ENCODE measurements around the gene TXNDC17.
"Not testable (repeated sequence)": the region's sequence is repeated elsewhere in the genome, so short reads cannot be mapped to it uniquely, and the experiment has no call there.

The TXNDC17 gene

DNA sequence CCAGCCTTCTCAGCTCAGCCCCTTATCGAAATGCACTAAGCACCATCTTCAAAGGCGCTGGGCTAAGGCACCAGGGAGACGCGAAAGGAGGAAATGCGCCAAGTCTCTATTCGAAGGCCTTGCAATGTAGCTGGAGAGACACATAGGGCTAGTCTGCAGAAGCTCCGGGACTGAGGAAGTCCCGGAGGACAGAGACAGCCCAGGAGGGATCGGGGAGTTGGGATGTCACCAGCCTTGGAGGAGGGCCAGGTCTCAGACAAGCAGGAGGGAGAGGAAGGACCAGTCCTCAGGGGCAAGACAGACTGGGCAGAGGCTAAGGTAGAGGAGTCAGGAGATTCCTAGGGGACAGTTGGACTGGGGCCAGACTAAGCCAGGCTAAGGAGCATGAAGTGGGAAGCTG, 19.2 kb downstream of the TXNDC17 start:
- no peak for DNase-seq (ENCODE audit: low read depth in 2 of 3, low spot score in 1 of 3)

DNA sequence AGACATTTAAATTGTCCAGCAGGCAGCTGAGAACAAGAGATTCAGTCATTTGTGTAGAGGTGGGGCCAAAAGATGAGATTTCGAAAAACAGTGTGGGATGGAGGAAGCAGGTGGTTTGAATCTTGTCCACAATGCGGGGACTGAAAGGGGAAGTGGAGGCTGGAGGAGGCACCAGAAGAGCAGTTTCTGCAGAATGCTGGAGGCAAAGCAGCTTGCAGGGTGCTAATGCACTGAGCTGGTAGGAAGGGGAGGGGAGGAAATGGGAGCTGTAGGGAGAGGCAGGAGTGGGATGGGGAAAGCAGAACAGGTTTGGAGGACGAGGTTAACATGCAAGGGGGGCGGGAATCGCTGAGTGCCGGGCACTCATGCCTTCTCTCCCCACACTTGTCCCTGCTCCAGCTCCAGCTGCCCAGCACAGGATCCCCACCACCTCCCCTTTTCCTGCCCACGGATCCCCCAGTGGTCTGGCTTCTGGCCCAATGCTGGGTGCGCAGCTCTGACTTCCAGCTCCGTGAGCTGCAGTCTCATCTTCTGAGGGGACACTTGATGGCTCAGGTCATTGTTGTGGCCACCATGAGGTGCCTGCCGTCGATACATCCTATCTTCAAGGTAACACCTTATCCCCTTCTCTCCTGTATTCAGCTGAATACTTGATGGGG, 20.1 kb downstream of the TXNDC17 start:
- DNase-seq (ENCODE audit: low read depth in 2 of 3, low spot score in 1 of 3) = no peak

DNA sequence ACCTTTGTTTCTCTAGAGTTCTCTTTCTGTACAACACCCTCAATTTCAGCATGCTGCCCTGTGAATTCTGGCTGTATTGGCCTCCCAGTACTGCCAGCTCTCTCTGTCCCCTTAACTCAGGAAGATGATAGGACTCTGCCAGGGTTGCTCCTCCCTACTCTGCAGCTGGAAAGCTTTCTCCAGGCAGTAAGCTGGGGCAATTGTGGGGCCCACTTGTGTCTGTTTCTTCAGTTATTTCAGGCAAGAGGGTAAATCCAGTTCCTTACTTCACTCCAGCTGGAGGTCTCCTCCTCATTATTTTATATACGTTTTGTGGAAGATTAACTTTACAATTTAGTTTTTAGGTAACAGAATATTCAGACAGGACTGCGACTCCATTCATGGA, 20.6 kb downstream of the TXNDC17 start:
- DNase-seq (ENCODE audit: low read depth in 2 of 3, low spot score in 1 of 3) = no peak

DNA sequence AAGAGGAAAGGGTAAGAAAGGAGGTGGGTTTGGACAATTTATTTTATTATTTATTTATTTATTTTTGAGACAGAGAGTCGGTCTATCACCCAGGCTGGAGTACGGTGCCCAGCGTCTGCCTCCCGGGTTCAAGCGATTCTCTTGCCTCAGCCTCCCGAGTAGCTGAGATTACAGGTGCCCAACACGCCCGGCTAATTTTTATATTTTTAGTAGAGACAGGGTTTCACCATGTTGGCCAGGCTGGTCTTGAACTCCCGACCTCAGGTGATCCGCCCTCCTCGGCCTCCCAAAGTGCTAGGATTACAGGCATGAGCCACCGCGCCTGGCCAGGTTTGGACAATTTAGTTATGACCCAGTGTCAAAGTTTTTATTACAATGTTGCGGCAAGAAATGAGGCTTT, 22.3 kb downstream of the TXNDC17 start:
- DNase-seq (ENCODE audit: low read depth in 2 of 3, low spot score in 1 of 3) = not testable (repeated sequence)

DNA sequence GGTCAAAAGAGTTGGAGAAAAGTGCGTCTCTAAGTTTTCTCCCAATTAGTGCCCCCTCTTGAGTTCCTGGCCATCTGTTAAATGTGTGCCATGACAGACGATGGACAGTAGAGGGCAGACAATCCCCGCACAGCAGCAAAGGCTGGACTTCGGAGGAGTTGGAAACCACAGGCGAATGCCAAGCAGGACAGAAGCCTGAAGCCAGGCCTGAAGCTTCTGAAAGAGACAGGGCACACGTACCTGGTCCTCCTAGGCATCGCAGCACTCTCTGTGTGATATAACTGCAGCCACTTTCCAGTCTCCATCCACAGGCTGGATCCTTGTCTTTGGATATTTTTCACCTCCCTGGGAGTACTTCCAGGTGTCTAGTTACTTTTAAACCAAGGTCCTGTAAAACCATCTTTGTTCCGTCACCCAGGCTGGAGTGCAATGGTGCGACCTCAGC, 25.2 kb downstream of the TXNDC17 start:
- DNase-seq (ENCODE audit: low read depth in 2 of 3, low spot score in 1 of 3) = peak in 2 of 3 donors; percentile 18 to 33

DNA sequence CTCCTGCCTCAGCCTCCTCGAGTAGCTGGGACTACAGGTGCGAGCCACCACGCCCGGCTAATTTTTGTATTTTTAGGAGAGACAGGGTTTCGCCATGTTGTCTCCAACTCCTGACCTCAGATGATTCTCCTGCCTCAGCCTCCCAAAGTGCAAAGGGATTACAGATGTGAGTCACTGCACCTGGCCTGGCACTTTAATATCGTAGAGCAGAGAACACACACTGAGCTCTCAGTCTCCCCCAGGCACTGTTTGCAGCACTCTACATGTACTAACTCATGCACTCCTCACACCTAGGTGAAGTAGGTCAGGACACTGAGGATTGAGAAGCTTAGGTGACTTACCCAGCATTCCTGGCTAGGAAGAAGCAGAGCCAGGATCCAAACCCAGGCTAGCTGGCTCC, 25.7 kb downstream of the TXNDC17 start:
- DNase-seq (ENCODE audit: low read depth in 2 of 3, low spot score in 1 of 3) = no peak

DNA sequence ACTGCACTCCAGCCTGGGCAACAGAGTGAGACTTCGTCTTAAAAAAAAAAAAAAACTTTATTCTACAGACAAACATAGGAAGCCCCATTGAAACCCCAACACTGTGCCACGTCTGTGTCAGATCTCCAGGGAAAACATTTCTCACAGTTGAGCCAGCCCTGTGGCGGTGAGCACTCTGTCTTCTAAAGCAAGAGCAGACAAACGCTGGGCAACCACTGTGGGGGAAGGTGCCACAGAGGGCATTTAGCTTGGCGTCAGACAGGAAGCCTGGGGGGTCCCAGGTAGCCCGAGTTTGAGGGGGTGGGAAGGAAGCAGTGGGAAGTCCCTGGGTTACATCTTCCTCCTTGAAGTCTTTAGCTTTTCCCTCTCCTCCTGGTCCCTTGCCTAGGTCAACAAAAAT, 26.7 kb downstream of the TXNDC17 start:
- no peak for DNase-seq (ENCODE audit: low read depth in 2 of 3, low spot score in 1 of 3)

DNA sequence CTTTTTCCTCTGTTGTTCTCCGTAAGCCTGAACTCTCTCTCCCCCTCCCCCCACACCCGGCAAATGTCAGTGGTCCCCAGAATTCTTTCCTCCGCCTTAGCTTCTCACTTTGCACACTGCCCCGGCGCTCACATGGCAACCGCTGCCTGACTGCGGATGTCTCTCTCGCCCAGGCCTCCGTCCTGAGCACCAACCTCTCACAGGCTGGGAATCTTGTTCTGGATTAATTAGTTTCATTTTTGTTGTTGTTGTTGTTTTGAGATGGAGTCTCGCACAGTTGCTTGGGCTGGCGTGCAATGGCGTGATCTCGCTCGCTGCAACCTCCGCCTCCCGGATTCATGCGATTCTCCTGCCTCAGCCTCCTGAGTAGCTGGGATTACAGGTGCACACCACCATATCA, 27.4 kb downstream of the TXNDC17 start:
- no peak for DNase-seq (ENCODE audit: low read depth in 2 of 3, low spot score in 1 of 3)

DNA sequence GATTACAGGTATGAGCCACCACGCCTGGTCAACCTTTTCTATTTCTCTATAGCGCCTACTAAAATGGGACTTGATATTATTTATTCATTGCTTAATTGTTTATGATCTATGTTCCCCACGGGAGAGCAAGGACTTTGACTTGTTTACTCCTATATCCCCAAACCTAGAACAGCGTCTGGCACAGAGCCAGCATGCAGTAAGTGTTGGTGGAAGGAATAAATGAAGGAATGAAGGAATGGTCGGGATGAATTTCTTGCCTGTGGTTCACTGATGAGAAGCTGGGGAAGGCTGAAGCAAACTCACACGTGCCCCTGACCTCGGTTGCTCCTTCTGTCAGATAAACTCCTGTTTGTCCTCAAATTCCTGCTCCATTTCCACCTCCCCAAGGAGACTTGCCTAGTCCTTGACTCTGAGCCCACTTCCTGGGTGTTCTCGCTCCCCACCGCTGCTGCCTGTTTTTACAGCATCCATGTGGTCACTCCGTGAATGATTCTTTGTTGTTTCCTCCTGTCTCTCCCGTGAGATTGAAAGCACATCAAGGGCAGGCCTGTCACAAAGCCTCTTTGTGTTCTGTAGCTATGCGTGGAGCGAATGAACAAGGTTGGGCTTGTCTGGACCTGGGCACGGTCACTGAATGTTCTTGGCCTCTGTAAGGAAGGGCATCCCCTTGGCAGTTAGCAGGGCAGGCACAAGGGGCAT, 28.0 kb downstream of the TXNDC17 start:
- no peak for DNase-seq (ENCODE audit: low read depth in 2 of 3, low spot score in 1 of 3)

DNA sequence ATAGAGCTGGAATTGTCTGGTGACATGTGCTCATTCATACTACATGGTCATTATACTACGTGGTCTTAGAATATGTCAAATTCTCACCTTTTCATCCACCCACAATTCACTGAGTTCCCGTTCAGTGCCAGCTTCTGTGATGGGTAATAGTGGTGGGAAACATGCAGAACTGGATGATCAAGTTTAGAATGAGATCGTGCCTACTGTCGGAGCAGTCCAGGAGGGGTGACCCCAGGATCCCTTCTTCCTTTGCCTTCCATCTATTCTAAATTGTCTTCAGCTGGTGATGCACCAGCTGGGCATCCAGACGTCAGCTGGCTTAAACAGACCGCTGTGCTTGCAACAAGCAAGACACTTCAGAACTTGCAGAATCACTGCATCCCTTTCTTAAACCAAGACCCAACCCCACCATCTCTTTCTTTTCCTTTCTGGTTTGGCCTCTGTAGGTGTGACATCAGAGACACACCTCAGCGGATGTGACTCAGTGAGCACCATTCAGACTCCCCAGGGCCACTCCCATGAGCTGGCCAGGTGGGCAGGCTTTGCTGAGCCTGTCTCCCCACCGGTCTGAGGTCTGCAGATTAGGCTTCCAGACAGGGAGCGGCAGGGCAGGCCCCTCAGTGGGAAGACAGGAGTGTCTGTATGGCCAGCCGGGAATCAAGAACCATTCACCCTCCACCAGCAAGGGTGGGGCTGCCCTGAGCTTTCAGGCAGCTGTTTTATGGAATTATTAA, 28.8 kb downstream of the TXNDC17 start:
- DNase-seq (ENCODE audit: low read depth in 2 of 3, low spot score in 1 of 3) = no peak

DNA sequence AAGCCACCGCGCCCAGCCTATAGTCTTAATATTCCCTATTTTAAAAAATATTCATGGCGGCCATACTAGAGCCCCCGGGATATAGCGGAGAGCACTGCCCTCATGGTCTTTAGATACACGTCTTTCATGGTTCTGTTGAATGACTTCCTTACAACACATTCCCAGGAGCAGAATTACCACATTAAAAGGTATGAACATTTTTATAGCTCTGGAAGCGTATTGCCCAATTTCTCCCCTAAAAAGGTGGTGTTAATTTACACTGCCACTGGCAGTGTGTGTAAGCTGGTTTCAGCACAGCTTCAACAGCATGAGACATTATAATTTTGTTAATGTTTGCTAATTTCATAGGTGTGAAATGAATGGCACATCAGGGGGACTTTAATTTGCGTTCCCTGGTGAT, 29.7 kb downstream of the TXNDC17 start:
- DNase-seq (ENCODE audit: low read depth in 2 of 3, low spot score in 1 of 3) = no peak

DNA sequence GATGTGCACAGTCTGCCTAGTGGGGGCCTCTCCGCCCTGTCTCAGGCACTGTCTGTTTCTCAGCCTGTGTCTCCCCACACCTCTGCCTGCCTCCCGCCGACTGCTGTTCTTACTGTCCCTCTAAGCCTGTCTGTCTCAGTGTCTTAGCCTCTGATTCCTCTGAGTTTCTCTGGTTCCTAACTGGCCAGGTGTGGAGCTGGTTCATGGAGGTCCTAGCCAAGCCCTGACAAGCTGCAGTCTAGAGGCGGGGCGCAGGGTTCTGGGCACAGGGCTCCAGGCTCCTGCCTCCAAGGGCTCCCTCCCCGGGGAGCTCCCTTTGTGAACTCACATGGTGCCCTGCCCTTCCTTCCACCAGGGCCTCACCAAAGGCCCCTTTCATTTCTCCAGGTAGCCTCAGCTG, 30.1 kb downstream of the TXNDC17 start:
- no peak for DNase-seq (ENCODE audit: low read depth in 2 of 3, low spot score in 1 of 3)

DNA sequence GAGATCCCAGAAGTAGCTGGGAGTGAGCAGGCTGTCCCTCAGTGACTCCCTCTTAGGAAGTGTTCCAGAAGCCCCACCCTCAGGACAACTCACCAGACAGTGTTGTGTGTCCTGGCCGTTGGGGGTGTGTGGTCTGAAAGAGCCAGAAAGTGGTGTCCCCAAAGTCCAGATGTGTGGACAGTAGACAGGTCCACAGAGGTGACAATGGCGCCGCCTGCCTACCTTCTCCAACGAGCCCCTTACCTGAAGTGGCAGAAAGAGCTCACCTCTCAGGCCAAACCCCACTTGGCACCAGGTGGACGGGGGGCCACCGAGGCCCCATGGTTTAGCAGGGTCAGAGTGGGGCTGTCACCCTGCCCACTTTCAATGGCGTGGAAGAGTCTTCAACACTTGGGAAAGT, 30.6 kb downstream of the TXNDC17 start:
- no peak for DNase-seq (ENCODE audit: low read depth in 2 of 3, low spot score in 1 of 3)

DNA sequence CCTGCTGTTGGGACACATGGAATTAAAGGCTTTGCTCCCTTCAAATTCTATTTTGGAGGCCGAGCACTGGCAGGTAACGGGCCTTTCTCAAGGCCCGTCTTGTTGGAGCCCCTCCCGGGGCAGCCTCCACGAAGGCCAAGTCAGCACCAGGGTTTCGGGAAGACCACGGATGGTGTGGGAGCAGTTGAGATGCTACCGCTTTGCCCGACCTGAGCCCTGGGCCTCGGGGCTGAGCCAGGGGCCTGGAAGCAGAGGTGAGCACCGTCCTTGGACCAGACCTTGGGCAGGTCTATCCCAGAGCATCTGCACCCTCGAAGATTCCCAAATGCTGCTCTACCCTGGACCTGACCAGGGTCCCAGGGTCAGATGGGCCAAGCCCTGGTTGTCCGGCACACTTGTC, 33.7 kb downstream of the TXNDC17 start:
- DNase-seq (ENCODE audit: low read depth in 2 of 3, low spot score in 1 of 3) = no peak

DNA sequence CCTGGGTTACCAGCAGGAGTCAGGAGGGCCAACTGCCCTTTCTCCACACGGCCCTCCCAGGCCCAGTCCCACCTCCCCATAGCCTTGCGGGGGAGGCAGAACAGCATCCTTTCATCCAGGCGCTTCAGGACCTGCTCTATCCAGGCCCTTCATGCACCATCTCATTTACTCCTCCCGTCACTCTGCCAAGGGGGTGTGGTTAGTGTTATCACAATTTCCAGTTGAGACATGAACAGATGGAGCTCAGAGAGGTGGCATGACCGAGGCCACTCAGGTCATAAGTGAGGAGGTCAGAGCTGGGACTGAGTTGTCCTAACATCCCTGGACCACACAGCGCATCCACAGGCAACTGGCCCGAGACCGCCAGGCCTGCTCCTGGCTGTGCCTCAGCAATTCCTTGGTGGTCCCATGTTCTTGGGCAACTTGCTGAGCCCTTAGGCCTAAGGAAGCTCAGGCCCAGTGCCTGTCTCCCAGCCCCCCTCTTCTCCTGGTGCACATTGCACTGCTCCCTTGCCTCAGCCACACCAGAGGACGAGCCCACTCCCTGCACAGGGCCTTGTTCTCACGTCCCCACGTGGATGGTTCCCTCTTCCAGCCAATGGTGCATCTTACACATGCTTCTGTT, 34.5 kb downstream of the TXNDC17 start:
- DNase-seq (ENCODE audit: low read depth in 2 of 3, low spot score in 1 of 3) = no peak

DNA sequence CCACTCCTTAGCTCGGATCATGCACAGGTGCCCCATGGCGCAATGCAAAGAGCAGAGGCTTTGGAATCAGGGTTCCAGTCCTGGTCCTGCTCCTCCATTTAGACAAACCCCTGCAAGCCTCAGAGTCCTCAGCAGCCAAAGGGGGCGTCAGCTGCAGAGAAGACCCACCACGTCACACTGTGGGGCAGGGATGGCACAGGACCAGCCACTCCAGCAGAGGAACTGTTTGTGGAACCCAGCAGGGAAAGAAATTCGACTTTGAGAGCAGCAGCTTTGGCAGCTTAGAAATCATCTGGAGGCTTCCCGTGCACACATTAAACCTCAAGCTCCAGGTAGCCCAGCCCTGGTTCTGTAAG, 35.9 kb downstream of the TXNDC17 start:
- no peak for DNase-seq (ENCODE audit: low read depth in 2 of 3, low spot score in 1 of 3)

DNA sequence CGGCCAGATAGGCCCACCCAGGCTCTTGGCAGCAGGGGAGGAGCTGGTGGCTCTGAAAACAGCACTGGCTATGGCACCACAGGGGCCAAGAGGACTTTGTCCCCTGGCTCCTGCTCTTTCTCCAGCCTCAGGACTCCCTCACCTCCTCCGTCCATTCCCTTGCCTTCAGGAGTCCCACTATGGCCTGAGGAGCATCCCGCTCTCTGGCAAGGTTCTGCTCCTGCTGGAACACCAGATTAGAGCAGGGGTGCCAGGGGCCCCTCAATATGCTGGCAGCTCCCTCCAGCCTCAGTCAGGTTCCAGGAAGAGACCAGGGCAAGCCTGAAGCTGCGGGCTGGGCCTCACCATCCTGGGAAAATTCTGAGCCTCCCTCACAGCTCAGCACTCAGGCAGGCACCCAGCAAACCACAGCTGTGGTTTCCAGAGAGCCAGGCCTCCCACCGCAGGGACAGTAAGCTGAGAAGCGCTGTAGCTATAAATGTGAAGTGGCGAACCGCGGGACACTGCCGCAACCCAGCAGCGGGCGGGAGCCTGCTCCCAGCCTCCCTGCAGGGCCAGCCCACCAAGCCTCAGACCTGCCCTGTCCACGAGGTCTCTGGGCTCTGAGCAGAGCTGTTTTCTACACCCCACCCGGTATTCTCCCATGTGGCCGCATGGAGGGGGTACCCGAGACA, 36.4 kb downstream of the TXNDC17 start:
- DNase-seq (ENCODE audit: low read depth in 2 of 3, low spot score in 1 of 3) = no peak

DNA sequence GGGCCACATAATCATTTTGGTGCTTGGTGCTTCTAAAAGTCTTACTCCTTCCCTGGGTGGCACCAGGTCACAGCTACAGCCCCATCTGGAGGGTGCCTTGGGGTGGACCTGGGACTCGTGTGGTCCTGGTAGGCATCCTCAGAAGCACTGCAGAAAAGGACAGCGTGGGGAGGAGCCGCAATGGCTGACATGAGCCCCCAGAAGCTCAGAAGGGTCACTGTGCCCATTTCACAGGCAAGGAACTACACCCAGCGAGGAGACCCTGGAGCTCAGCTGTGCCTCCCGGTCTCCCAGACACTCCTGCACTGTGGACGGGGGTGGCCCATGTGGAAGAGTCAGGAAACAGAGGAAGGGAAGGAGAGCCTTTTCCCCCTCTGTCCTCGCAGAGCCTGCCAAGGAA, 37.1 kb downstream of the TXNDC17 start:
- no peak for DNase-seq (ENCODE audit: low read depth in 2 of 3, low spot score in 1 of 3)

DNA sequence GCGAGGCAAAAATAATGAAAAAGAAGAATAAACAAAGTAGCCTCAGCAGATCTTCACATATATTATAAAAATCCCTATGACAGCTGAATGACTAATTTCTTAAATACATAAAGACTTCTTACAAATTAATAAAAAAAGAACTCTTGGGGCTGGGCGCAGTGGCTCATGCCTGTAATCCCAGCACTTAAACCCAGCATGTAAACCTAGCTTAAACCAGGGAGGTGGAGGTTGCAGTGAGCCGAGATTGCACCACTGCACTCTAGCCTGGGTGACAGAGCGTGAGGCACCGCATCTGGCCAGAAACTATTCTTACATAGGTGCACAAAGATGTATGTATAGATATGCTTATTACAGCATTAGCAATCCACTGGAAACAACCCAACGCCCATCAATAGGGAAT, 38.4 kb downstream of the TXNDC17 start:
- no peak for DNase-seq (ENCODE audit: low read depth in 2 of 3, low spot score in 1 of 3)

DNA sequence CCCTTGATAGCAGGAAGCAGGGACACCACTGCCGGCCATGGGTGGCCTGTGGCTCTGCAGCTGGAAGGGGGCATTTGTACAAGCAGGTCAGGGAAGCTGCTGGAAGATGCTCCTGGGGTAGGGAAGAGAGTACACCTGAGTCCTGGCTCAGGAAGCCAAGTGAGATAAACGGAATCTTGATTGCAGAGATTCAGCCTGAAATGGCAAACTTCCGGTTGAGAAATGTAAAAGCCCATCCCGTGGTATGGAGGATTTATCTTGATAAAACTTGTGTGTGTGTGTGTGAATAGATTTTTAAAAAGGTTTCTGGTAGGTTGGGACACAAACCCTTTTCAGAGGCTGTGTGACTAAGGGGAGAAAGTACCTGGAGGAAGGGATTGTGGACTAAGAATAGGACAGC, 40.3 kb downstream of the TXNDC17 start:
- DNase-seq (ENCODE audit: low read depth in 2 of 3, low spot score in 1 of 3) = no peak

DNA sequence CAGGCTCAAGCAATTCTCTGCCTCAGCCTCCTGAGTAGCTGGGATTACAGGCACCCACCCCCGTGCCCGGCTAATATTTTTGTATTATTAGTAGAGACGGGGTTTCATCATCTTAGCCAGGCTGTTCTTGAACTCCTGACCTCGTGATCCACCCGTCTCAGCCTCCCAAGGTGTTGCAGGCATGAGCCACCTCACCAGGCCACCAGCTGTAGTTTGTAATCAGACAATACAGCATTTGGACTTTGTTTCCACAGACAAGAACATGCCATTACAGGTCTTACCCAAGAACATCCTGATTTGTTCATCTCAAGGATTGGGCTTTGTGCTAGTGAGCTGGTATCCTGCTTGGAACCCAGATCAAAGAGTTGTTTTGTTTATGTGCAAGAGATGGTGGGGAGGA, 40.8 kb downstream of the TXNDC17 start:
- no peak for DNase-seq (ENCODE audit: low read depth in 2 of 3, low spot score in 1 of 3)

DNA sequence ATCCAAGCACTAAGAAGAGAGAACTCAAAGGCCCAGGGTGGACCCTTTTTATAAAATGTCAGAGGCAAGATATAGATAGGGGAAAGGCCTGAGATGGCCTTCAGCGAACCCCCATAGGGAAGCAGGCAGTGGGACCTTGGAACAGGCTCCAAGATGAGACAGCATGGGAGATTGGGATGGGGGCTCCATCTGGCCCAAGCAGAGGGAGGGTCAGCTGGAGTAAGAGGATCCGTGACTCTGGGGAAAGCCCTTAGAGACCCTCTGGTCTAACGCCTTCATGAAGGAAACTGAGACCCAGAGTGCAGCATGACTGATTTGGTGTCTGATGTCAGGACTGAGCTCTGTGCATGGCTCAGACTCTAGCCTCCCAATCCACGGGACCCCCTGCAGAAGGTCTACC, 41.5 kb downstream of the TXNDC17 start:
- no peak for DNase-seq (ENCODE audit: low read depth in 2 of 3, low spot score in 1 of 3)

Data from stimulated activated CD4-positive, alpha-beta T cell treated with anti-CD3 and anti-CD28 coated beads, Interleukin-12 subunit alpha, Interleukin-12 subunit beta, amount 100 ng/mL, for 48 hours (primary cell).